Breast epithelium (tissue), 3 donors: ENCODE measurements around the gene KAT7.

Experiments
- CTCF ChIP-seq, 3 donors: fragments of 450-650 bp; IDR thresholded peaks; one replicate each; pipeline ENCODE4 v1.5.1; 2016 to 2017; ENCODE audit warnings: antibody characterized with exemption in 3 of 3, mild to moderate bottlenecking in 3 of 3, moderate library complexity in 3 of 3
- POLR2A ChIP-seq: fragments of 450-650 bp; IDR thresholded peaks from one replicate; pipeline ENCODE4 v1.6.1; 2016; ENCODE audit warnings: antibody characterized with exemption, mild to moderate bottlenecking, moderate library complexity

- TF ChIP-seq CTCF (IDR thresholded peaks at IDR 0.05) (no peak), POLR2A (no peak)
These were observed 56.8 kb downstream of the KAT7 start for GRCh38 chr17:49845321-49845720.
